ENCODE measurements around the gene DOCK2.

GRCh38 chr5:169828385-169828784 is 191.3 kb downstream of the DOCK2 start:
- TF ChIP-seq CTCF (IDR thresholded peaks at IDR 0.05; ENCODE audit: borderline replicate concordance, extremely low read depth, low read length, poor library complexity, severe bottlenecking) (no peak), EZH2 (IDR thresholded peaks at IDR 0.05; ENCODE audit: borderline replicate concordance, low read depth, low read length, severe bottlenecking) (no peak)
